GM19455 (cell line): ENCODE data around the gene HIPK2.

ENCODE experiments used
- ATAC-seq: cut with Tn5 transposase; IDR thresholded peaks from one replicate; pipeline ENCODE4 v1.9.1; 2021; ENCODE audit not compliant: unreplicated experiment

The HIPK2 gene

DNA sequence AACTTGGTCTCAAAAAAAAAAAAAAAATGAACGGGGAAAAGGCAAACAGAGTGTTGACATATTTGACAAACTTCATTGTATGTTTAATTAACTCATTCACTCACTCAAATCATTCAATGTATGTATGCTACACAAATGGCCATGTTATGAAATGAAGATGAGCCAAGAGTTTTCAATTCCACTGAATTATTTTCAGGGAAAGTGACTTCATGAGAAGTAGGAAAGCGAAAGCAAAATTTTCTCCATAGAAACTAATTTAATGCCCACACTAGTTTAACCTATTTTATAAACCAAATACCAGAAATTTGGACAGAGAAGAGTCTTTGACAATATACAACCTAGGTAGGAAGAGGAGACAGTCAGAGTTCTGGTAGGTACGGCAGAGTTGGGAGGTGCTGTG lies 119.5 kb downstream of the HIPK2 start:
- ATAC-seq = no peak

DNA sequence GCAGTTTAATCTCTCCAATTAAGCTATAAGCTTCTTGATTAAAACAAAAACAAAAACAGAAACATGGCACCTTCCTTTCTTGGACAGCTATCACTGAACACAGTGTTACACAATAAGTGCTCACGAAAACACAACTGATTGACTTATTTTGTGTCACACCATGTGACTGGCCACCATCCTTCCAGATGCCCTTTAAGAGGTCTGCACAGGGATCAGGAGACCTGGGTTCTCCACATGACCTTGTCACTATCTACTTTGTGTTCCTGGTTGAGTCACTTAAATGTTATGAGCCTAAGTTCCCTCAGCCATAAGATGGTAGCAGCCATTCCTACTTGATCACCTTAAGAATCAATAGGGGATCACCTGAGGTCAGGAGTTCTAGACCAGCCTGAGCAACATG lies 120.1 kb downstream of the HIPK2 start:
- no peak for ATAC-seq

DNA sequence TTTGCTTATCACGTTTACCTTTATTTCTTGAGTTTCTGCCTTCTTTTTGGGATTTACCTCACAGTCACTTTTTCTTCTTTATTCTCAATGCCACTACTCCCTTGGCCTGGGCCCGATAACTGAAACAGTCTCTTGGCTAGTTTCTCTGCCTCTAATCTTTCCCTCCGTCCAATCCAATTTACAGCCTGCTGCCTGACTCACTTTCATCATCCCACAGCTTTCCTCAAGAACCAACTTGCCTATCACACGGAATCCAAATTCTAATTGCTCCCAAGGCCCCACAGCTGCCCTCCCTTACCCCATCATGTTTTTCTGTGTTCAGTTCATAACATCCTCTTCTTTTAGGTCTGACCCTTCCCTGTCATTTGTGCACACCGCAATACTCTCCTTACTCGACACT lies 121.4 kb downstream of the HIPK2 start:
- ATAC-seq = no peak

DNA sequence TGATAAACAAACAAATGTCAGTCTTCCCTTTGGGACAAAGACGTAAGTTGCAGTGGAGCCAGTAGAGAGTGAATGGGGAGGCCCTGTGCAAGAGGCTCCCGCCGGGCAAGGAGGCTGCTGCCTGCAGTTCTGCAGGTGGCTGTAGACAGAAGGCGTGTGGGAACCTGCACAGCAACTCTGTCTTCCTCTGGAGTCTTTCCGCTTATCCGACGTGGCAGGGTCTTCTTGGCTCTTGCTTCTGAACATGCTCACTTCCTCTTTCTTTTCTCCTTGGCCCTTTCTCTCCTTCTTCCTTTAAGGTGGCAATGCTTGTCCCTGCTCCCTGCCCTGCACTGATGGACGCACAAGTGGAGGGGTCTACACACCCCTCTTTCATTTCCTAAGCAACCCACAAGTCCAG lies 122.5 kb downstream of the HIPK2 start:
- no peak for ATAC-seq

DNA sequence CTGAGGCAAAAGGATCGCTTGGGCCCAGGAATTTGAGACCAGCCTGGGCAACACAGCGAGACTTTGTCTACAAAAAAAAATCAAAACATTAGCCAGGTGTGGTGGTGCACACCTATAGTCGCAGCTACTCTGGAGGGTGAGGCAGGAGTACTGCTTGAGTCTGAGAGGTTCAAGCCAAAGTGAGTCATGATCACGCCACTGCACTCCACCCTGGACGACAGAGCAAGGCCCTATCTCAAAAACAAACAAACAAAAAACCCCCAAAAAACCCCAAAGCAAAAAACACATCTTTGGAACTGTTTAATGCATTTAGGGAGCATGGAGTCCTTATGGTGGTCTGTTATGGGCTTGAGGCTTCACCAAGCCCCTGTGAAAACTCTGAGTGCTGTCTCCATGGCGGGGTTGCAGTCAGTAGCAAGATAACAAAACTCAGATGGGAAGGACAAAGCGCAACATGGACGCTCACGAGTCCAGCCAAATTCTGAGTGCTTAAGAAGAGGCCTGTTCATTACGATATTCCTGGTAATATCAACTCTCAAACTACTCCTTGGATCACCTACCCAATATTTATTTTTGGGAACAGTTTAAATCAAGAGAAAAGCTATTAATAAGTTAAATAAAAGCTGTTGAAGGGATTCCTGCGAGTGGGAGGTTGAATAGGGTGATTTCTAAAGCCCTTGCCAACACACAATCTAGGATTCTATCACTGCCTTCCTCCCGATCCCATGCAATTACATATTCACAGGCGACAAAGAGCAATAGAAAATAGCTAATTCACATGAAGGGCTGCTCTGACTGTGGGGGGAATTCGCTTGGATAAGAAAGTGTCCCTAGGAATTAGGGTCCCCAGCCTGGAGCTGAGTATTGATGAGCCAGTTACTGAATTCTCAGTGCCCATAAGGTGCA lies 123.3 kb downstream of the HIPK2 start:
- no peak for ATAC-seq

DNA sequence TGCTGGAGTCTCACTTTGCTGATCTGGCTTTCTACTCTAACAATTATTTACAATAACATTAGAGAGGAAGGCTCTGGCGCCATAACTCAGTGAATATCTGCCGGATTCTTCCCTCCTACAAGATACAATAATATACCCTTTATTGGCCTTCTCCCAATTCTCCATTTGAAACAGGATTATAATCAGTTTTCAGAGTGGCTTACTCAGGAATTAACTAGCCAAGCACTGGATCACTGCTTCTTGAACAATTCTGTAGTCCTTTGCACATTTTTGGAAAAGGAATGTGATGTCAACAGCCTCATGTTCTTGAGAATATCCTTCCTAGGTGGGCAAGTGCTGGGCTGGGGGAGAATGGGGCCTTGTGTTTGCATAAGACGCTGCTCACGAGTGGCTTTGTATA lies 125.9 kb downstream of the HIPK2 start:
- no peak for ATAC-seq

DNA sequence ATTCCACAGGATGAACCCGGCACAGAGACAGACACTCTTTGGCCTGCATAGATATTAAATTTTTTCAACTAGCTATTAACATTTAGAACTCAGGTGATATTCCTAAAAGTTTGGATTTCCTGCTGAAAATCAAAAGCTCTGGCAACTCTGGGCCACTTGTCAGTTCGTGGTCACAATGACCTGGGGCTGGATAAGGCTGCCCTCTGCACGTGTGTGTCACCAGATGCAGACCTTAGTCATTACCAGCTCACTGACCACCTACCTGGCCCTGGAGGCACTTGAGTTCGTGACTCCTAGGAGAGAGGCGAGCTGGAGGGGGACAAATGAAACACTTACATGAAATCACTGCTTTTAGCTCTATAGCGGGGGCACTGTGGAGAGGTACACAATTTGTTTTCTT lies 126.5 kb downstream of the HIPK2 start:
- ATAC-seq = no peak

DNA sequence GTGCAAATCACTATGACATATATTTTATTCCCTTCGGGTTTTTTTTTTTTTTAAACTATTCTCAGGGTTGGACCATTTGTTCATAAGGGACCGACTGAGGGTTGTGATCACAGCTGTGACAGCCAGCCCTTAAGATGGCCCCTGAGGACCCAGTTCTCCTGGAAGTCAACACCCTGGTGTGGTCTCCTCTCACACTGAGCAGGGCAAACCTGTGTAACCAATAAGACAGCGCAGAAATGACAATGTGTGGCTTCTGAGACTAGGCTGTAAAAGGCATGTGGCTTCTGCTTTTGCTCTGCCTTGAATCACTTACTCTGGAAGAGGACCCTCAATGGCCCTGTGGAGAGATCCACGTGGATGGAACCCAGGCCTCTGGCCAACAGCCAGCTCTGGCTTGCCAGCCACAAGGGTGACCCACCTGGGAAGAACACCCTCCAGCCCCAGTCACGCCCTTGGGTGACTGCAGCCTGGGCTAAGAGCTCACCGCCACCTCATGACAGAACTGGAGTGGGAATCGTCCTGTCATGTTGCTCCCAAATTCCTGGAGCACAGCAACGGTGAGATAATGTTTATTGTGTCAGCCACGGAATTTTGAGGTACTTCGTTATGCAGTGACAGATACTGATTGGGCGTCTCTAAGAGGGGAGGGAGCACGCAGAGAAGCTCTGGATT lies 127.2 kb downstream of the HIPK2 start:
- ATAC-seq = no peak

DNA sequence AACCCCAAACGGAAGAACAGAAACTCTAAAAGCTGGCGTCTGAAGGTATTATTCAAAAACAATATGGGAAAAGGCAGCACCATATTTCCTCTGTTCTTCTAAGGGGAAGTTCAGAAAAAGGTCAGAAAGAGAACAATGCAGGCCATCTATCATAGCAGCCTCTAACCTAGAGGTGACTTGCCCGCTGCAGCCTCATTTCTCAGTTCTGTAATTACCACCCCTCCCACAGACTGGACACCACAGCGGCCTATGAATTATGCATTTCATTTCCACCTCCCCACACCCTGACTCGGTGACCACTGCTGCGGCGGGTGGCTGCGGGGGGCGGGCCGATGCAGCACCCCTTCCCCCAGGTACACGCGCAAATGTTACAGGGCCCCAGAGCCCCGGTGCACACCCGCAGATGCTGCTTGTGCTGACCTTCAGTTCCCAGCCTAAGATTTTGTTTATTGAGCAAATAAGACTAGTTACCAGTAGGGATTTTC lies 128.8 kb downstream of the HIPK2 start:
- peak; percentile 79 for ATAC-seq

DNA sequence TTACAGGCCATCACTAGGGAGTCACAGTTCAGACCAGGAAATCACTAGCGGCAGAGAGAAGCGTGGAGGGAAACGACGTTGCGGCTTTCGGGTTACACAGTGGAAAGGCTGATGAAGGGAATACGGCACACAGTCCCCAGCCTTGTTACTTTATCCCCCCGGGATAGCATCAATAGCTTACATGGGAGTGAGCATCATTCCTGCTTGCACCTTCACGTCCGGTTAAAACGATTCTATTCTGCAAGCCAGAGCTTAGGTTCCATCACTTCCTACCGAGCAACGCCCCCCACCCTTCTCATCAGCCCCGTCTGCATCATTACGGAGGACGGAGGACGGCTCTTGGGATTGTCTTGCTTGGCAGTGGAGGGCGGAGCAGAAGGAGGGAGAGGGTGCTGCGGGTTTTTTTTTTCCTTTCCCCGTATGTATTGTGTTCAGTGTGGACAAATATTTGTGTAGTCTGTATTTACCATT lies 129.4 kb downstream of the HIPK2 start:
- peak; percentile 7 for ATAC-seq

DNA sequence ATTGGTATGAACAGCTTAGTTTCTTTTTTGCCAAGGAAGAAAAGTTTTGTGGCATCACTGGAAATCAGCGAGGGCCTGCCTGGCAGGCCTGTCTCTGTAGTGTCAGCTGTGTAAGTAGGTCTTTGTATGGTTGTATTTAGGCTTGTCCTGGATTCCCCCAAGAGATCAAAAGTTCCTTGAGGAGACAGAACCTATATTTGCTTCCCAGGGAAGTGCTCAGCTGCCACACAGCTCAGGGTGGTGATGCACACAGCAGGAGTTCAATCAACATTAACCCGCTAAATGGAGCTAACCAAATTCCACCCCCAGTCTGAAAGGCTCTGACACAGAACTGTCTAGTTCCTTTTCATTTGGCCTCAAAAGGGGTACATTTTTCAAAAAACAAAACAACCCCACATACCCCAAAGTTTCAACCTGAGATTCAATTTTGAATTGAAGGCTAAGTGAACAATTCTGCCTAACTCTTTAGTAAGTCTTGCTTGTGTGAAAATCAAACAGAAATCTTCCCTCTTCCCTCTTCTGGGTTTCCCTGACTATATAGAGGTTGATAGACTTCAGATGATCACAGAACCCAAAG lies 129.9 kb downstream of the HIPK2 start:
- no peak for ATAC-seq

DNA sequence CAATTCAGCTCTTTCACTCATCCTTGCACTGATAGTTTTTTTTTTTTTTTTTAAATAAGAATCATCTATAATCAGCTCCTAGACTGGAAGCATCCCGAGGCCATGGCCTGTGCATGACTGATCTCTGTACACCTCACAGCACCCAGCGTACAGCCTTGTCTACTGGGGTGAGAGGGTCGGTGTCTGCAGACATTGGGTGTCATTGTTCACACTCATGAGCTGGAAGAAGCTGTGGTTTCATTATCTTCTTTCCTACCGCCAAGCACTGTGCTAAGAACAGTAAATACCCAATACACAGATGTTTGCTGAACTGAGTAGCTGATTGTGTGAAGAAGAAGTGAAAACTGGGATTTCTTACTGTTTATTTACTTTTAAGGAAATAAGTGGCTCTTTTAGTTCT lies 130.7 kb downstream of the HIPK2 start:
- ATAC-seq = no peak

DNA sequence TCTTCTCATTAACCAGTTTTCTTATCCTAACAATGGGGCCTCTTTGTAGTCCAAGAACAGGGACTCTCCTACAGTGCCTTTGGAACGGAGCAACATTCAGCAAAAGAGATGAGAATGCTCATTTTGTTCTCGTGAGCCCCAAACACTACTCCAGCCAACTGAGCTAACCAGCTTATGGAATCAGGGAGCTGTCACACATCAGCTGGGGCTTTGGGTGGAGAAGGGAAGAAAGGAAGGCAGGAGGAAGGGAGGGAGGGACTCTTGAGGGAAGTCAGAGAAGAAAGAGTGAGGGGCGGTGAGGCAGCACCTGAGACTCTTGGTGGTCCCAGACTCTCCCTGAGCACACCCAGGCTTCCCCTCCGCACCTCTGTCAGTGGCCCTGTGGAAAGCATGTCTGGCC lies 131.2 kb downstream of the HIPK2 start:
- ATAC-seq = no peak

DNA sequence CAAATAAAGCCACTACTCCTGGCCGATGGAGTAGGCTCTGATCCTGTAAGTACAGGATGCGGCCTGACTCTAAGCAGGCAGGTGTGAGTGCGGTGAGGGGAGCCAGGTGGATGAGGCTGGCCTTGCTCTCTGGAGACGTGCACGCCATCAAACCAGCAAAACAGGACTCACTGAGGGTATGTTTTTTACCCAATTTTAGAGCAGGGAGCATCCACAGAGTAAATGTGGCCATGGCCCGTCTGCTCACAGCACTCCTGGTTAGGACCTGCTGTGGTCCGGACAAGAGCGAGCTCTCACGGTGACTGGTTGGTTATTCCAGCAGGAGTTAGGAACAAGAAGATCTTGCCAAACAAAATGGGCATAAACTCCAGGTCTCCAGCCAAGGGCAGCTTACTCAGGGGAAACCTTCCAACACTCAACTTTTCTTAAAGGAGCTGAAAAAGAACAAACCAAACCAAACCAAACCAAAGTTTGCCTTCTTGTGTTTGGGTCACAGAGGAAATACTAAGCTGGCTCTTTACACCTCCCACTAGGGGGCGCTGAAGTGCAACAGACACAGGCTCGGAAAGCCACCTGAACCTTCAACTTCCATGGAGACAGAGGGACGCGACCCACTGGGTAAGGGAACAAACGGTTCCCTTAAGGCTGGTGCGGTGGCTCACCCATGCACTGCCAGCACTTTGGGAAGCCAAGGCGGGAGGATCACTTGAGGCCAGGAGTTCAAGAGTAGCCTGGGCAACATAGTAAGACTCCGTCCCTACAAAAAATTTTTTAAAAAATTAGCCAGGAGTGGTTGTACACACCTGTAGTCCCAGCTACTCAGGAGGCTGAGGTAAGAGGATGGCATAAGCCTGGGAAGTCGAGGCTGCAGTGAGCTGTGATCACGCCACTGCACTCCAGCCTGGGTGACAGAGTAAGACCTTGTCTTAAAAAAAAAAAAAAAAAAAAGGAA lies 131.9 kb downstream of the HIPK2 start:
- no peak for ATAC-seq

DNA sequence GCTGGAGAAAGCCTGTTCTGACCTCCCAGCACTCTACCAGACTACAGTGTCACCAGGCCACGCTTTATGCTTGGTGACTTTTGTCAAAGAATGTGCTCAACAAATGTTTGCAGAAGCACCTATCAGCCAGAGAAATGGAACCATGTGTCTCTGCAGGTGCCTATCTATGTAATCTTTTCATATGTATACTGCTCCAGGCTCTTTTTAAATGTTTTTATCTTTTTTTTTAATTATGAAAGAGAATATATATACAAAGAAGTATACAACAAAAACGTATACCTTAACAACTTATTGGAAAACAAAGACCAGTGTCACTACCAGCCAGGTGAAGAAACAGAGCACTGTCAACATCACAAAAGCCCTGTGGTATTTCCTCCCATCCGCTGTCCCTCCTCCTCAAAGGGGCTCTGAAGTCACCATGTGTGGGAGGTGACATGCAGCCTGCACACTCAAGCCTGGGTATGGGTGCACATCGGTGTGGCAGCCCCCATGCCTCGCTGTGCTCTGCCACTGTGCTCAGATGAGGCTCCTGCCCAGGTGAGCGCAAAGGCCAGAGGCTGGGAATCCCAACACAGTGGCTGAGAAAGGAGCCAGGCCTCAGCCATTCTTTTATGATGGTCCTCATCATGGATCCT lies 133.7 kb downstream of the HIPK2 start:
- no peak for ATAC-seq

DNA sequence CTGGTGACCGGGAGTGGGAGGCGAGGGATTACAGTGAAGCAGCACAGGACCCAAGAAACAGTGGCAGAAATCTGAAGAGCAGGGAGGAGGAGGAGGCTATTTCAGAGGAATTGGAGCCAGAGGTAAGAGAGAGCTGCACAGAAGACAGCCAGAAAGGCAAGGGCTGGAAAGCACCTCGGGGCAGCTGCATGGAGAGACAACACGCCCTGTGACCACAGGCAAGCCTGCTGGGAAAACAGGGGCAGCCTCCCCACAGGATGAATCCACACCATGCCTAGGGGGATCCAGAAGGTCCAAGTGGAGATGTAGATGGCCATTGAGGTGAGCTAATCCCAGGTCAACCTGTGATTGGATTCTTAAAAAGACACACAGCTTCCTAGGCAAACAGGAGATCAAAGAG lies 135.5 kb downstream of the HIPK2 start:
- ATAC-seq = no peak

DNA sequence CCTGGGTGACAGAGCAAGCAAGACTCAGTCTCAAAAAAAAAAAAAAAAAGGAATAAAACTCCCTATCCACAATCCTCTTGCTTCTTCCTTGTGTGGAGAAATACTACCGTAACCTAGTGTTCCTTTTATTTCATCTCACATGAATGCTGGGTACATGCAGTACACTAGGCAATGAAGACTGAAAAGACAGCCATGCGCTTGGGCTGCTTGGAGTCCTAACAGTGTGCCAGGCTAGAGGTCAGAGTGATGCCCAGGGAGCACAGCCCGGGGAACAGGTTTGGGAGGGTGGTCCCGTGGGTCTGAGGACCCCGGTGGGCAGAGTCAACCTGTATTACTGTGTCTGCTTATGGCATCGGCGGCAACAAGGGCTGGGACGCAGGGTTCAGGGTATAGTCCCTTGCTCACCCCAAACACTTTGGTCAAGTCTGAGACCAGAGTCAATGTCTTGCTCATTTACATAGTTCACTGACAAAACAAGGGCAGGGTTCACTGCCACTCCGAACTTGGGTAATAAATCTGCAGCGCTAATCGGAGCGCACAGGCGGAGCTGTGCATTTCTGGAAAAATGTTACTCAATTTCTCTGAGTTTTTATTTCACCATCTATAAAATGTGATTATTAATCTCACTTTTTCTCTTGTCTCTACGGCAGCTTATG lies 136.3 kb downstream of the HIPK2 start:
- no peak for ATAC-seq

DNA sequence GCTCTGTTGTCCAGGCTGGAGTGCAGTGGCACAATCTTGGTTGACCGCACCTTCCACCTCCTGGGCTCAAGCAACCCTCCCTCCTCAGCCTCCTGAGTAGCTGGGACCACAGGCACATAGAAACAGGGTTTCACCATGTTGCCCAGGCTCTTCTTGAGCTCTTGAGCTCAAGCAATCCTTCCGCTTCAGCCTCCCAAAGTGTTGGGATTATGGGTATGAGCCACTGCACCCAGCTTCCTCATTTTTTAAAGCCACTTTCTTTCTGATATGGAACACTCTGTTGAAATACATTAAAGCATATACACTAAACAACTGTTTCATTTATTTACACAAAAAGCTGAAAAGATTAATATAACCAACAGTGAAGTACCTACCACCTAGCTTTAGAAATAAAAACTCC lies 137.1 kb downstream of the HIPK2 start:
- ATAC-seq = no peak

DNA sequence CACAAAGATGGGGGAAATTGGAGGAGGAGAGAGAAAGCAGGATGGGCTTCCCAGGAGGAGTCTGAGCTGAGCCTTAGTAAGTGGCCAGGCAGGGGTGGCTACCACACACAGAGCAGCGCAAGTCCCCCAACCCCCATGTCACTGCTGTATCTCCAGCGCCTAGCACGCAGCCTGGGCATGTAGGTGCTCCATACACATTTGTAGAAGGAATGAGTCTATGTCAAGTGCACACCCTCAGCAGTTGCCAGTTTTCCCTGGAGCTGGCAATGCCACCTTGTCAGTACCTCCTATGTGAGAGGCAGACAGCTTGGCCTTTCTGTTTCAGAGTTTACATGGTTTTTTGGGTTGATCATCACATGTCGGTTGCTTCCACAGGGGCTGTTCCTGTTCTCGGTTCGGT lies 138.2 kb downstream of the HIPK2 start:
- no peak for ATAC-seq
